ENCODE results near the gene REPS2.
A peak's percentile ranks its signal among the peaks of the same experiment; 100 is the strongest.
"Not testable (repeated sequence)": the region's sequence is repeated elsewhere in the genome, so short reads cannot be mapped to it uniquely, and the experiment has no call there.

REPS2 gene

GRCh38 chrX:16946361-16946964 lies at the start of gene REPS2:
Gene REPS2 (plus strand): TSS chrX:16946658. CDS start chrX:16946862, 204 bp downstream.
- peak; percentile 47 to 59 for DNase-seq (ENCODE audit: low read depth in 2 of 2)

GRCh38 chrX:16897445-16897844 lies 49.0 kb upstream of the REPS2 start:
- DNase-seq (ENCODE audit: low read depth in 2 of 2): no peak

- DNase-seq (ENCODE audit: low read depth in 2 of 2): no peak
Measured at GRCh38 chrX:16903274-16904022, 43.0 kb upstream of the REPS2 start.

- no peak for DNase-seq (ENCODE audit: low read depth in 2 of 2)
Measured at GRCh38 chrX:16910376-16910775, 36.1 kb upstream of the REPS2 start.

- DNase-seq (ENCODE audit: low read depth in 2 of 2): no peak
Measured at GRCh38 chrX:16914058-16914457, 32.4 kb upstream of the REPS2 start.

- no peak for DNase-seq (ENCODE audit: low read depth in 2 of 2)
Measured at GRCh38 chrX:16916561-16916960, 29.9 kb upstream of the REPS2 start.

- DNase-seq (ENCODE audit: low read depth in 2 of 2): no peak
Measured at GRCh38 chrX:16917120-16917519, 29.3 kb upstream of the REPS2 start.

GRCh38 chrX:16918979-16919378 lies 27.5 kb upstream of the REPS2 start:
- DNase-seq (ENCODE audit: low read depth in 2 of 2): no peak

- DNase-seq (ENCODE audit: low read depth in 2 of 2): no peak
Measured at GRCh38 chrX:16920075-16920474, 26.4 kb upstream of the REPS2 start.

GRCh38 chrX:16923157-16923556 lies 23.3 kb upstream of the REPS2 start:
- no peak for DNase-seq (ENCODE audit: low read depth in 2 of 2)

GRCh38 chrX:16924631-16925480 lies 21.6 kb upstream of the REPS2 start:
- no peak for DNase-seq (ENCODE audit: low read depth in 2 of 2)

GRCh38 chrX:16930392-16930791 lies 16.1 kb upstream of the REPS2 start:
- DNase-seq (ENCODE audit: low read depth in 2 of 2): no peak

GRCh38 chrX:16931371-16931770 lies 15.1 kb upstream of the REPS2 start:
- DNase-seq (ENCODE audit: low read depth in 2 of 2): no peak

- no peak for DNase-seq (ENCODE audit: low read depth in 2 of 2)
Measured at GRCh38 chrX:16931855-16932575, 14.4 kb upstream of the REPS2 start.

- no peak for DNase-seq (ENCODE audit: low read depth in 2 of 2)
Measured at GRCh38 chrX:16934185-16934584, 12.3 kb upstream of the REPS2 start.

GRCh38 chrX:16946971-16947562 lies 609 bp downstream of the REPS2 start:
- no peak for DNase-seq (ENCODE audit: low read depth in 2 of 2)

- no peak for DNase-seq (ENCODE audit: low read depth in 2 of 2)
Measured at GRCh38 chrX:16950423-16950822, 4.0 kb downstream of the REPS2 start.

GRCh38 chrX:16953606-16954211 lies 7.3 kb downstream of the REPS2 start:
- DNase-seq (ENCODE audit: low read depth in 2 of 2): no peak

- no peak for DNase-seq (ENCODE audit: low read depth in 2 of 2)
Measured at GRCh38 chrX:16957751-16958150, 11.3 kb downstream of the REPS2 start.

GRCh38 chrX:16958356-16958755 lies 11.9 kb downstream of the REPS2 start:
- no peak for DNase-seq (ENCODE audit: low read depth in 2 of 2)

- DNase-seq (ENCODE audit: low read depth in 2 of 2): not testable (repeated sequence)
Measured at GRCh38 chrX:16962661-16963060, 16.2 kb downstream of the REPS2 start.

Data from stimulated activated CD8-positive, alpha-beta memory T cell treated with anti-CD3 and anti-CD28 coated beads, Interleukin-15, amount 100 ng/mL, for 48 hours (primary cell).